Breast epithelium (tissue), 4 donors: Measurements from ENCODE around the gene COX7A2. TPM values are rescaled to one million over a fixed set of nuclear protein-coding genes. Genes with fewer than 3 reads are reported as not detected.

Experiments
- DNase-seq, 2 donors: peaks; one replicate each; pipeline ENCODE4 v3.0.0-alpha.2; 2019; ENCODE audit warnings: low spot score in 2 of 2
- H3K27ac ChIP-seq, 2 donors: fragments of 200-600 bp; sonication (generic) in 1 of 2; one replicate each; pipeline ENCODE4 v1.5.1; 2016 to 2019; ENCODE audit warnings: mild to moderate bottlenecking in 1 of 2
- H3K27me3 ChIP-seq, 2 donors: fragments of 200-600 bp; sonication (generic) in 1 of 2; one replicate each; pipeline versions ENCODE4 v1.5.1 to v1.6.0; 2017 to 2019; ENCODE audit warnings: control low read depth in 1 of 2, mild to moderate bottlenecking in 1 of 2
- H3K36me3 ChIP-seq: fragments of 200-600 bp; one replicate; pipeline ENCODE4 v1.5.1; 2019
- H3K4me1 ChIP-seq, 2 donors: fragments of 200-600 bp; sonication (generic); one replicate each; pipeline ENCODE4 v1.5.1; 2016 to 2019; ENCODE audit warnings: control low read depth in 1 of 2
- H3K4me3 ChIP-seq, 3 donors: fragments of 200-600 bp; sonication (generic); 1 replicate in 2 of 3; 2 replicates in 1 of 3; pipeline ENCODE4 v1.5.1; 2016 to 2019; ENCODE audit warnings: mild to moderate bottlenecking in 3 of 3, moderate library complexity in 2 of 3
- H3K9me3 ChIP-seq, 2 donors: fragments of 200-600 bp; sonication (generic) in 1 of 2; one replicate each; pipeline ENCODE4 v1.5.1; 2016 to 2019; ENCODE audit warnings: control low read depth in 1 of 2
- CTCF ChIP-seq, 3 donors: fragments of 450-650 bp; IDR thresholded peaks; one replicate each; pipeline ENCODE4 v1.5.1; 2016 to 2017; ENCODE audit warnings: antibody characterized with exemption in 3 of 3, mild to moderate bottlenecking in 3 of 3, moderate library complexity in 3 of 3
- POLR2A ChIP-seq: fragments of 450-650 bp; IDR thresholded peaks from one replicate; pipeline ENCODE4 v1.6.1; 2016; ENCODE audit warnings: antibody characterized with exemption, mild to moderate bottlenecking, moderate library complexity
- POLR2AphosphoS5 ChIP-seq, 3 donors: sonication (generic); formaldehyde crosslinking; IDR thresholded peaks; one replicate each; pipeline ENCODE4 v1.6.1; 2017; ENCODE audit warnings: antibody characterized with exemption in 3 of 3
- intact Hi-C: fragments of 100-400 bp; cut with DNase I; formaldehyde crosslinking; loops from one replicate; pipeline ENCODE4 v1.15.1; 2023; ENCODE audit warnings: low total_unique reads
- total RNA-seq, 3 donors: library from RNA; depleted of rRNA; stranded (reverse); fragments of >200 nt; gene quantifications; one replicate each; pipeline ENCODE4 v1.1.0, GENCODE V29; 2016

Gene COX7A2
- total RNA-seq, 3 donors from 2014 or later: 171 to 206 (median 204) TPM

- H3K27me3 ChIP-seq: no peaks in the 10 kb centered on the region
- H3K36me3 ChIP-seq: no peaks in the 10 kb centered on the region
- no peaks in the 10 kb centered on the region for H3K9me3 ChIP-seq
- TF ChIP-seq POLR2A (no peak), POLR2AphosphoS5 (IDR thresholded peaks at IDR 0.05) (no peak), CTCF (IDR thresholded peaks at IDR 0.05) (no peak)
- intact Hi-C loops: no loop called here
- peak overlapping the region; percentile 82 to 91 (median 89) for H3K4me3 ChIP-seq
- H3K4me1 ChIP-seq: peaks cover 0 to 43% of the 10 kb centered on the region in 2 donors
- DNase-seq: no peak
- peak overlapping the region; percentile 94 to 98 for H3K27ac ChIP-seq
Measured at GRCh38 chr6:75283907-75284631, 40.5 kb upstream of the COX7A2 start.

GRCh38 chr6:75282706-75283105 lies 39.1 kb upstream of the COX7A2 start:
- no peak for DNase-seq
- intact Hi-C loops: no loop called here
- H3K27ac ChIP-seq: no peak overlapping the region
- H3K4me1 ChIP-seq: peaks cover 0 to 48% of the 10 kb centered on the region in 2 donors
- H3K9me3 ChIP-seq: no peaks in the 10 kb centered on the region
- no peaks in the 10 kb centered on the region for H3K27me3 ChIP-seq
- no peak for TF ChIP-seq CTCF (IDR thresholded peaks at IDR 0.05)
- no peak for TF ChIP-seq POLR2AphosphoS5 (IDR thresholded peaks at IDR 0.05)
- no peak for TF ChIP-seq POLR2A
- peak overlapping the region; percentile 82 to 91 (median 89) for H3K4me3 ChIP-seq
- no peaks in the 10 kb centered on the region for H3K36me3 ChIP-seq

GRCh38 chr6:75281653-75282052 lies 38.1 kb upstream of the COX7A2 start:
- intact Hi-C loops: no loop called here
- no peak for DNase-seq
- Histone ChIP-seq H3K36me3 (no peaks in the 10 kb centered on the region), H3K4me1 (peaks cover 0 to 48% of the 10 kb centered on the region in 2 donors), H3K4me3 (peak overlapping the region in 1 of 3 donors; percentile 91), H3K9me3 (no peaks in the 10 kb centered on the region), H3K27me3 (no peaks in the 10 kb centered on the region), H3K27ac (no peak overlapping the region)
- TF ChIP-seq POLR2A (no peak), POLR2AphosphoS5 (IDR thresholded peaks at IDR 0.05) (no peak), CTCF (IDR thresholded peaks at IDR 0.05) (no peak)

- Histone ChIP-seq H3K36me3 (no peaks in the 10 kb centered on the region), H3K4me3 (peak overlapping the region in 2 of 3 donors; percentile 3 to 13), H3K27me3 (no peaks in the 10 kb centered on the region), H3K9me3 (no peaks in the 10 kb centered on the region), H3K27ac (peak overlapping the region in 1 of 2 donors; percentile 40), H3K4me1 (peaks cover 0 to 38% of the 10 kb centered on the region in 2 donors)
- intact Hi-C loops: no loop called here
- DNase-seq: no peak
- no peak for TF ChIP-seq POLR2A
- TF ChIP-seq POLR2AphosphoS5 (IDR thresholded peaks at IDR 0.05): no peak
- TF ChIP-seq CTCF (IDR thresholded peaks at IDR 0.05): no peak
Measured at GRCh38 chr6:75280131-75280855, 36.7 kb upstream of the COX7A2 start.

GRCh38 chr6:75279418-75279817 lies 35.8 kb upstream of the COX7A2 start:
- no peak overlapping the region for H3K27ac ChIP-seq
- H3K9me3 ChIP-seq: no peaks in the 10 kb centered on the region
- TF ChIP-seq POLR2AphosphoS5 (IDR thresholded peaks at IDR 0.05) (no peak), CTCF (IDR thresholded peaks at IDR 0.05) (no peak), POLR2A (no peak)
- no peak overlapping the region for H3K4me3 ChIP-seq
- no peaks in the 10 kb centered on the region for H3K27me3 ChIP-seq
- peaks cover 0 to 38% of the 10 kb centered on the region in 2 donors for H3K4me1 ChIP-seq
- DNase-seq: no peak
- no peaks in the 10 kb centered on the region for H3K36me3 ChIP-seq
- intact Hi-C loops: no loop called here
